ENCODE data around the gene LEUTX.

Gene LEUTX

DNA sequence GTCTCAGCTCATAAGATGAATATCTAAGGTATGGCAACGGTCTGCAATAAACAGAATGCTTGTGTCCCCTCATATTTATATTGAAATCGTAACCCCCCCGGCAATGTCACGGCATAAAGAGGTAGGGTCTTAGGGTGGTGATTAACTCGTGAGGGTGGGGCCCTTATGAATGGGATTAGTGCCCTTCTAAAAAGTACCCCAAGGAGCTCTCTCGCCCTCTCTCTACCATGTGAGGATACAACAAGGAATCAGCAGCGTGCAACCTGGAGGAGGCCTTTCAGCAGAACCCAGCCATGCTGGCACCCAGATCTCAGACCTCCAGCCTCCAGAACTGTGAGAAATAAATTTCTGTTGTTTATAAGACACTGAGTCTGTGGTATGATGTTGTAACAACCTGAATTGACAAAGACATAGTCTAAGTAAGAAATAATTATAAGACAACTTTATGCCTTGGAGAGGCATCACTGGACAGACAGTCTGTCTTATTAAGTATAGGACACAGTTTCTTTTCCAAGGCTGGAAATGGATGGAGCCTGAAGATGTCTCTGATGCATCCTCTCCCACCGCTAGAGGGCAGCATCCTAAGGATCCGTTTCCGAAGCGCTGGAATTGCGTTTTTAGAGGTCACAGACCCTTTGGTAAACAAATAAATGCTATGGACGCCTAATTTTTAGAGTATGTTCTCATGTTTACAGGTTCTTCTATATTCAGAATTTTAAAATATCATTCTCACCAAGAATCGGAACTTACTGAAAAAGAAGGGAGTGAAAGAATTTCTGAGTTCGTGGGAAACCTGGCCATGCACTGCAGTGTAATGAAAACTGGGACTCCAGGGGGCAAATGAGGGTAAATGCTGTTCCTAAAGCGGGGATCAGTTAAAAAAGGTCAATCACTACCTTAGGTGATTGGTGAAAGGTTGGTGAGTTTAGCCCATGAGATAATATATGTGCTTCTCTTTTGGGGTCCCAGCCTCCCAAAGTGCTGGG lies 13.3 kb upstream of the LEUTX start:
- TF ChIP-seq FOXP2 (optimal IDR thresholded peaks at IDR 0.05; ENCODE audit: borderline replicate concordance, extremely low read depth, extremely low read length, insufficient read depth), result no peak
- TF ChIP-seq, protein P1, sequence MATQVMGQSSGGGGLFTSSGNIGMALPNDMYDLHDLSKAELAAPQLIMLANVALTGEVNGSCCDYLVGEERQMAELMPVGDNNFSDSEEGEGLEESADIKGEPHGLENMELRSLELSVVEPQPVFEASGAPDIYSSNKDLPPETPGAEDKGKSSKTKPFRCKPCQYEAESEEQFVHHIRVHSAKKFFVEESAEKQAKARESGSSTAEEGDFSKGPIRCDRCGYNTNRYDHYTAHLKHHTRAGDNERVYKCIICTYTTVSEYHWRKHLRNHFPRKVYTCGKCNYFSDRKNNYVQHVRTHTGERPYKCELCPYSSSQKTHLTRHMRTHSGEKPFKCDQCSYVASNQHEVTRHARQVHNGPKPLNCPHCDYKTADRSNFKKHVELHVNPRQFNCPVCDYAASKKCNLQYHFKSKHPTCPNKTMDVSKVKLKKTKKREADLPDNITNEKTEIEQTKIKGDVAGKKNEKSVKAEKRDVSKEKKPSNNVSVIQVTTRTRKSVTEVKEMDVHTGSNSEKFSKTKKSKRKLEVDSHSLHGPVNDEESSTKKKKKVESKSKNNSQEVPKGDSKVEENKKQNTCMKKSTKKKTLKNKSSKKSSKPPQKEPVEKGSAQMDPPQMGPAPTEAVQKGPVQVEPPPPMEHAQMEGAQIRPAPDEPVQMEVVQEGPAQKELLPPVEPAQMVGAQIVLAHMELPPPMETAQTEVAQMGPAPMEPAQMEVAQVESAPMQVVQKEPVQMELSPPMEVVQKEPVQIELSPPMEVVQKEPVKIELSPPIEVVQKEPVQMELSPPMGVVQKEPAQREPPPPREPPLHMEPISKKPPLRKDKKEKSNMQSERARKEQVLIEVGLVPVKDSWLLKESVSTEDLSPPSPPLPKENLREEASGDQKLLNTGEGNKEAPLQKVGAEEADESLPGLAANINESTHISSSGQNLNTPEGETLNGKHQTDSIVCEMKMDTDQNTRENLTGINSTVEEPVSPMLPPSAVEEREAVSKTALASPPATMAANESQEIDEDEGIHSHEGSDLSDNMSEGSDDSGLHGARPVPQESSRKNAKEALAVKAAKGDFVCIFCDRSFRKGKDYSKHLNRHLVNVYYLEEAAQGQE (IDR thresholded peaks at IDR 0.05; ENCODE audit: insufficient read depth in 1 of 2, low read depth in 2 of 2, low read length in 2 of 2), result no peak
- TF ChIP-seq SIN3A (IDR thresholded peaks at IDR 0.05; ENCODE audit: borderline replicate concordance, insufficient read depth, low read length), result no peak
- no peak for TF ChIP-seq TAF1 (IDR thresholded peaks at IDR 0.05; ENCODE audit: borderline replicate concordance, insufficient read depth, low read length)
- TF ChIP-seq POLR2AphosphoS5 (IDR thresholded peaks at IDR 0.05; ENCODE audit: low read depth, low read length), result no peak

DNA sequence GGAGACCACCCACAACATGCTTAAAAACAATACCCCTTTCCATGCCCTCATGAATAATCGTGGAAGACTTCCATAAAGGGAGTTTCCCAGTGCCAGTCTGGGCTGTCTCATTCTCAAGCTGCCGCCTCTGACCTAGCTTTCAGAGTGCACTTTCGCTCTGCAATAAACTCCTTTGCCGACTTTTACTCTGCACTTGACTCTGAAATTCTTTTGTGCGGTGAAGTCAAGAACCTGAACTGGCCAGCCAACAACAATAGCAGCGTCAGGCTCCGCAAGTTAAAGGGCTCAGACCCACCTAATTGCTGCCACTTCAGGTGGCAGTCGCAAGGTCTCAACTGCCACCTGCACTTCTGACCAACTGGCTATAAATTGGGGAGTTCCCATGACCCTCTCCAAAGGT lies 10.3 kb upstream of the LEUTX start:
- no peak for TF ChIP-seq TAF1 (IDR thresholded peaks at IDR 0.05; ENCODE audit: borderline replicate concordance, insufficient read depth, low read length)
- TF ChIP-seq POLR2AphosphoS5 (IDR thresholded peaks at IDR 0.05; ENCODE audit: low read depth, low read length), result no peak

DNA sequence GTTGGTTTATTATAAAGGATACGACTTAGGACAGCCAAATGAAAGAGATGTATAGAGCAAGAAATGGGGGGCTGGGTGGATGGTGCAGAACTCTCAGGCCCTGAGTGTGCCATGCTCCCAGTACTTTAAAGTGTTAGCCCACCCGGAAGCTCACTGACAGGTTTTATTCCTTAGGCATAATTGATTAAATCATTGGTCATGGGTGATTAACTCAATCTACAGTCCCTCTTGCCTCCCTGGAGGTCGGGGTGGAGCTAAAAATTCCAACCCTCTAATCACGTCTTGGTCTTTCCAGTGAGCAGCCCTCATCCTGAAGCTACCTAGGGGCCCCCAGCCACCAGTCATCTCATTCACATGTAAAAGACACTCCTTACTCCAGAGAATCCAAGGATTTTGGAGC lies 9.9 kb upstream of the LEUTX start:
- TF ChIP-seq, protein P1 (IDR thresholded peaks at IDR 0.05; ENCODE audit: insufficient read depth in 1 of 2, low read depth in 2 of 2, low read length in 2 of 2), result no peak
- TF ChIP-seq TAF1 (IDR thresholded peaks at IDR 0.05; ENCODE audit: borderline replicate concordance, insufficient read depth, low read length), result no peak
- no peak for TF ChIP-seq FOXP2 (optimal IDR thresholded peaks at IDR 0.05; ENCODE audit: borderline replicate concordance, extremely low read depth, extremely low read length, insufficient read depth)
- TF ChIP-seq SIN3A (IDR thresholded peaks at IDR 0.05; ENCODE audit: borderline replicate concordance, insufficient read depth, low read length), result no peak
- TF ChIP-seq POLR2AphosphoS5 (IDR thresholded peaks at IDR 0.05; ENCODE audit: low read depth, low read length), result no peak

DNA sequence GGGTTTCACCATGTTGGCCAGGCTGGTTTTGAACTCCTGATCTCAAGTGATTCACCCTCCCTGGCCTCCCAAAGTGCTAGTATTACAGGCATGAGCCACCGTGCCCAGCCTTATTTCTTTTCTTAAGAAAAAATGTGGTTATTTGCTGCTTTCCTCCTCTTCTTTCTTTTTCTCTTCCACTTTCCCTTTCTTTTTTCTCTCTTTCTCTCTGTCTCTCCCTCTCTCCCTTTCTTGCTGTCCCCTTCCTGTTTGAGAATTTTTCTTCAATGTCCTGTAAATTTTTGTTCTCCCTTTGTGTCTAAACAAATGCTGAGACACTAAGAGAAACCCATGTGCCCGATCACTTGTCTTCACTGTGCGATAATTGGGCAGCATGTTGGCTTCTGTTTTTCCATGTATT lies 2.2 kb downstream of the LEUTX start:
- TF ChIP-seq POLR2AphosphoS5 (IDR thresholded peaks at IDR 0.05; ENCODE audit: low read depth, low read length) (no peak), TAF1 (IDR thresholded peaks at IDR 0.05; ENCODE audit: borderline replicate concordance, insufficient read depth, low read length) (no peak), FOXP2 (optimal IDR thresholded peaks at IDR 0.05; ENCODE audit: borderline replicate concordance, extremely low read depth, extremely low read length, insufficient read depth) (no peak), SIN3A (IDR thresholded peaks at IDR 0.05; ENCODE audit: borderline replicate concordance, insufficient read depth, low read length) (no peak)

DNA sequence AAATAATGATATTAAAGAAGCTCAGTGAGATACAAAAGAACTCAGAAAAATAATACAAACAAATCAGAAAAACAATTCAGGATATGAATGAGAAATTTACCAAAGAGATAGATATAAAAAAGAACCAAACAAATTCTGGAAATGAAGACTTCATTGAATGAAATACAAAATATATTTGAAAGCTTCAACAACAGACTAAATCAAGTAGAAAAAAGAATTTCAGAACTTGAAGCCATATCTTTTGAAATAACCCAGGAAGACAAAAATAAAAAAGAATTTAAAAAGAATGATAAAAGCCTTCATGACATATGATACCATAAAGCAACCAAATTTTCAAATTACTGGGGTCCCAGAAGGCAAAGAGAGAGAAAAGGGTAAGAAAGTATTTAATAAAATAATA lies 9.6 kb downstream of the LEUTX start:
- TF ChIP-seq, protein P1 (IDR thresholded peaks at IDR 0.05; ENCODE audit: insufficient read depth in 1 of 2, low read depth in 2 of 2, low read length in 2 of 2), result no peak

DNA sequence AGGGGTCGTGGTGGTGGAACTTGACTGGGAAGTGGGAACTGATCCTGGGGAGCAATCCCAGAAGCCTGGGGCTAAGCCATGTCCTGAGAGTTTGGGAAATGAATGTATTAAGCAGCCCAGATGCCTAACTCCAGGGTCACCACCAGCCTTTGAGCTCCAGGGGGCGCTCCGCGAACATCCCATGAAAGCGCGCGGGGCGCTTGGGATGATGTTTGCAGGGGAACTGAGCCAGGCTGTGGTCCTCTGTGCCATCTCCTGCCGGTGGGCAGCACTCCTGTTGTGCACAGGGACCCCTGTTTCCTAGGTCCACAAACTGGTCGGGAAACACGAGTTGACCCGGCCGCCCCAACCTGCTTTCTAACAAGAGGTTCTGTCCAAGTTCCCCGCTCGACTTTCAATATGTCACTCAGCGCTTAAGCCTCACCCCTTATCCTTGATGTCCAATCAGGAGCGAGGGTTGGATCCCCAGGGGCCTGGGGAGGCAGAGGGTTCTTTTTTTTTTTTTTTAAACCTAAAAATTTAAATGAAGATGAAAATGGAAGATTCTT lies 14.4 kb downstream of the LEUTX start:
- TF ChIP-seq, protein P1 (IDR thresholded peaks at IDR 0.05; ENCODE audit: insufficient read depth in 1 of 2, low read depth in 2 of 2, low read length in 2 of 2), result no peak
- TF ChIP-seq POLR2AphosphoS5 (IDR thresholded peaks at IDR 0.05; ENCODE audit: low read depth, low read length) (no peak), SIN3A (IDR thresholded peaks at IDR 0.05; ENCODE audit: borderline replicate concordance, insufficient read depth, low read length) (no peak), TAF1 (IDR thresholded peaks at IDR 0.05; ENCODE audit: borderline replicate concordance, insufficient read depth, low read length) (no peak), FOXP2 (optimal IDR thresholded peaks at IDR 0.05; ENCODE audit: borderline replicate concordance, extremely low read depth, extremely low read length, insufficient read depth) (no peak)
